ENCODE data around the gene KMT2C.

DNA sequence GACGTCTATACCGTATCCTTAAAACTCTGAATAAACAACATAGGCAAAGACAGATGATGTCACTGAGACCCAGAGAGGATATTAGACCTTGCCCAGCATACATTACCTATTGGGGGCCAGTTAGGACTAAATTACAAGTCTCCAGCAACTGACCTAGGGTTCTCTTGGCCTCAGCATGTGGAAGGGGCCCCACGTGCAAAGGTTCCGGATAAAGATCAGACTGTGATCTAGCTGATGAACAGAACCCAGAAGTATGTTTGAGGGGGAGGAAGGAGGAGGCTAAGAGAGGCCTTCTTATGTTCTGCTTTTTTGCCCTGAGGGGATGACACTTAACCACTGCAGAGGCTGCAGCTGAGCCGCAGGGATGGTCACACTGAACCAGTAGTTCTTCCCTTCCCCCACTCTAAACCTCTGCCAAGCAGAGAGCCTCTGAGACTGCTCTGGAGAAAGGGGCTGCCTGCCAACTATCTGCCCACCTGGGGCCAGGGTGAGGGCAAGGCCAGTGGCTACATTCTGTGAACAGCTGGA lies 24.0 kb upstream of the KMT2C start:
- TF ChIP-seq, protein P1, sequence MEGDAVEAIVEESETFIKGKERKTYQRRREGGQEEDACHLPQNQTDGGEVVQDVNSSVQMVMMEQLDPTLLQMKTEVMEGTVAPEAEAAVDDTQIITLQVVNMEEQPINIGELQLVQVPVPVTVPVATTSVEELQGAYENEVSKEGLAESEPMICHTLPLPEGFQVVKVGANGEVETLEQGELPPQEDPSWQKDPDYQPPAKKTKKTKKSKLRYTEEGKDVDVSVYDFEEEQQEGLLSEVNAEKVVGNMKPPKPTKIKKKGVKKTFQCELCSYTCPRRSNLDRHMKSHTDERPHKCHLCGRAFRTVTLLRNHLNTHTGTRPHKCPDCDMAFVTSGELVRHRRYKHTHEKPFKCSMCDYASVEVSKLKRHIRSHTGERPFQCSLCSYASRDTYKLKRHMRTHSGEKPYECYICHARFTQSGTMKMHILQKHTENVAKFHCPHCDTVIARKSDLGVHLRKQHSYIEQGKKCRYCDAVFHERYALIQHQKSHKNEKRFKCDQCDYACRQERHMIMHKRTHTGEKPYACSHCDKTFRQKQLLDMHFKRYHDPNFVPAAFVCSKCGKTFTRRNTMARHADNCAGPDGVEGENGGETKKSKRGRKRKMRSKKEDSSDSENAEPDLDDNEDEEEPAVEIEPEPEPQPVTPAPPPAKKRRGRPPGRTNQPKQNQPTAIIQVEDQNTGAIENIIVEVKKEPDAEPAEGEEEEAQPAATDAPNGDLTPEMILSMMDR (IDR thresholded peaks at IDR 0.05; ENCODE audit: low read depth, low read length), result no peak
- TF ChIP-seq EZH2phosphoT487 (IDR thresholded peaks at IDR 0.05; ENCODE audit: low read depth), result no peak

Data from OCI-LY3 (cell line).